Lower lobe of right lung (tissue), 2 donors: ENCODE measurements around the gene SMTNL1. TPM values are rescaled to one million over a fixed set of nuclear protein-coding genes. Genes with fewer than 3 reads are reported as not detected.

Experiments used
- ATAC-seq, 2 donors: fragments of 200-7000 bp; cut with Tn5 transposase; one replicate each; pipeline ENCODE4 v1.9.1; 2020 to 2022; ENCODE audit warnings: mild to moderate bottlenecking in 2 of 2, moderate library complexity in 2 of 2
- DNase-seq: peaks from one replicate; pipeline ENCODE4 v3.0.0-alpha.2; 2020
- H3K27ac ChIP-seq: fragments of 200-600 bp; one replicate; pipeline ENCODE4 v1.8.0; 2022
- H3K27me3 ChIP-seq: fragments of 200-600 bp; one replicate; pipeline ENCODE4 v1.8.0; 2022; ENCODE audit warnings: low read depth
- H3K36me3 ChIP-seq: fragments of 200-600 bp; one replicate; pipeline ENCODE4 v1.8.0; 2022; ENCODE audit warnings: mild to moderate bottlenecking
- H3K4me1 ChIP-seq: fragments of 200-600 bp; one replicate; pipeline ENCODE4 v1.8.0; 2022
- H3K4me3 ChIP-seq: fragments of 200-600 bp; one replicate; pipeline ENCODE4 v1.8.0; 2022; ENCODE audit warnings: mild to moderate bottlenecking
- H3K9me3 ChIP-seq: fragments of 200-600 bp; one replicate; pipeline ENCODE4 v1.8.0; 2022
- intact Hi-C: fragments of 100-400 bp; cut with DNase I; formaldehyde crosslinking; loops from one replicate; pipeline ENCODE4 v1.11.0; 2022
- total RNA-seq: library from RNA; stranded (reverse); fragmentation: NEBNext Ultra II Directional; extraction: Animal tissue kit (Norgen Biotek cat#: 25700); gene quantifications from one replicate; pipeline ENCODE4 v1.2.1, GENCODE V29; 2021
- TF ChIP-seq, protein P1 (sequence below): fragments of 200-600 bp; IDR thresholded peaks from one replicate; pipeline ENCODE4 v1.8.0; 2022; ENCODE audit warnings: antibody characterized with exemption, mild to moderate bottlenecking
- donor health status: DM: no; HTN: yes; CAD: no; lungs with severe emphysema.

Gene SMTNL1
- total RNA-seq, 1 donor from 2014 or later: not detected

GRCh38 chr11:57499413-57499982, 37.9 kb upstream of the SMTNL1 start:
- Histone ChIP-seq H3K9me3 (no peaks in the 10 kb centered on the region), H3K4me1 (peaks cover 26% of the 10 kb centered on the region), H3K27me3 (no peaks in the 10 kb centered on the region), H3K4me3 (peak overlapping the region; percentile 39), H3K27ac (peak overlapping the region; percentile 63), H3K36me3 (peaks cover 7% of the 10 kb centered on the region)
- TF ChIP-seq, protein P1, sequence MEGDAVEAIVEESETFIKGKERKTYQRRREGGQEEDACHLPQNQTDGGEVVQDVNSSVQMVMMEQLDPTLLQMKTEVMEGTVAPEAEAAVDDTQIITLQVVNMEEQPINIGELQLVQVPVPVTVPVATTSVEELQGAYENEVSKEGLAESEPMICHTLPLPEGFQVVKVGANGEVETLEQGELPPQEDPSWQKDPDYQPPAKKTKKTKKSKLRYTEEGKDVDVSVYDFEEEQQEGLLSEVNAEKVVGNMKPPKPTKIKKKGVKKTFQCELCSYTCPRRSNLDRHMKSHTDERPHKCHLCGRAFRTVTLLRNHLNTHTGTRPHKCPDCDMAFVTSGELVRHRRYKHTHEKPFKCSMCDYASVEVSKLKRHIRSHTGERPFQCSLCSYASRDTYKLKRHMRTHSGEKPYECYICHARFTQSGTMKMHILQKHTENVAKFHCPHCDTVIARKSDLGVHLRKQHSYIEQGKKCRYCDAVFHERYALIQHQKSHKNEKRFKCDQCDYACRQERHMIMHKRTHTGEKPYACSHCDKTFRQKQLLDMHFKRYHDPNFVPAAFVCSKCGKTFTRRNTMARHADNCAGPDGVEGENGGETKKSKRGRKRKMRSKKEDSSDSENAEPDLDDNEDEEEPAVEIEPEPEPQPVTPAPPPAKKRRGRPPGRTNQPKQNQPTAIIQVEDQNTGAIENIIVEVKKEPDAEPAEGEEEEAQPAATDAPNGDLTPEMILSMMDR: no peak
- intact Hi-C loops: no loop called here
- DNase-seq: peak; percentile 95
- ATAC-seq: peak; percentile 99 to 100

- intact Hi-C loops: no loop called here
- H3K4me3 ChIP-seq: peak overlapping the region; percentile 39
- TF ChIP-seq, protein P1: no peak
Measured at GRCh38 chr11:57499983-57500461, 37.4 kb upstream of the SMTNL1 start.

DNA sequence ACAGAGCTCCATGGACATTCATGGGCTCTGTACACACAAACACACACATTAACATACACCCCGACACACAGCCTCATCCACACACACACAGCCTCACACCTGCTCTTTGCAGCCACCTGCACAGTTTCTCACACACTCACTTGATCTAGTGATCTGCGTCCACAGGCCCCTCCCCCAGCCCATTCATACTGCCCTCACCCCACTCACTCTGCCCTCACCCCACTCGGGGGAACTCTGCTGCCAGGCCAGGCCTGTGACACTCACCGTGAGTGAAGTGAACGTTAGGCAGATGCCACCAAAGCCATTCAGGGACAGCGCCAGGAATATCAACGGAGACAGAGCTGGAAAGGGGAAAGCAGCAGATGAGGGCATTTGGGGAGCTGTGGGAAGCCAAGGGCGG, 36.9 kb upstream of the SMTNL1 start:
- no peak for ATAC-seq
- TF ChIP-seq, protein P1: no peak
- peak overlapping the region; percentile 63 for H3K27ac ChIP-seq

More at GRCh38 chr11:57499983-57500461, 37.4 kb upstream of the SMTNL1 start:
- DNase-seq: no peak
- H3K36me3 ChIP-seq: peaks cover 10% of the 10 kb centered on the region
- peaks cover 26% of the 10 kb centered on the region for H3K4me1 ChIP-seq
- ATAC-seq: peak in 1 of 2 donors; percentile 64
- H3K9me3 ChIP-seq: no peaks in the 10 kb centered on the region
- H3K27me3 ChIP-seq: no peaks in the 10 kb centered on the region
- peak overlapping the region; percentile 63 for H3K27ac ChIP-seq

DNA sequence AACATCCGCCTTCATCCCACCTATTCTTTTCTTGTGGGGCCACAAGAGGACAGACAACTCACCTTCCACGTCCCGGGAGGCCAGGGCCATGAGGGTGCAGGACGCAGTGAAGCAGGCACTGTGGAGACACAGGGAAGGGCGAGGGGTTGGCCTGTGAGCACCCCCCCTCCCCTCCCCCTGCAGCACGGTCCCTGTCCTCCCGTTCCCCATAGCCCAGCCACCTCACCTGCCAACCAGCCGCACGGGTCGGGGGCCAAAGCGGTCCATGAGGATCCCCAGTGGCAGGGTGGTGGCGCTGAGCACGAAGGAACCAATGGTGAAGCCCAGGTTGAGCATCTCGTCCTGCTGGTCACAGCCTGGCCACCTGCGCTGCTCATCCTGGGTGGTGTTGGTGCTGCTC, 36.5 kb upstream of the SMTNL1 start:
- Histone ChIP-seq H3K27ac (peak overlapping the region; percentile 63), H3K27me3 (no peaks in the 10 kb centered on the region), H3K9me3 (no peaks in the 10 kb centered on the region), H3K36me3 (peaks cover 13% of the 10 kb centered on the region), H3K4me1 (peaks cover 26% of the 10 kb centered on the region), H3K4me3 (no peak overlapping the region)
- TF ChIP-seq, protein P1: no peak
- intact Hi-C loops: no loop called here
- ATAC-seq: no peak
- no peak for DNase-seq

More for the DNA sequence above, 36.9 kb upstream of the SMTNL1 start:
- intact Hi-C loops: no loop called here
- Histone ChIP-seq H3K36me3 (peaks cover 13% of the 10 kb centered on the region), H3K9me3 (no peaks in the 10 kb centered on the region), H3K4me1 (peaks cover 26% of the 10 kb centered on the region), H3K27me3 (no peaks in the 10 kb centered on the region), H3K4me3 (no peak overlapping the region)
- no peak for DNase-seq

- Histone ChIP-seq H3K27me3 (no peaks in the 10 kb centered on the region), H3K4me3 (no peak overlapping the region), H3K36me3 (peaks cover 6% of the 10 kb centered on the region), H3K9me3 (no peaks in the 10 kb centered on the region), H3K27ac (no peak overlapping the region), H3K4me1 (peaks cover 26% of the 10 kb centered on the region)
- DNase-seq (no peak), ATAC-seq (peak in 1 of 2 donors; percentile 1)
- intact Hi-C loops: no loop called here
- TF ChIP-seq, protein P1: no peak
Measured at GRCh38 chr11:57501953-57502352, 35.4 kb upstream of the SMTNL1 start.
